HepG2 (cell line): ENCODE results near the gene SRBD1. TPM values are rescaled to one million over a fixed set of nuclear protein-coding genes. Genes with fewer than 3 reads are reported as not detected.
A peak's percentile ranks its signal among the peaks of the same experiment; 100 is the strongest.

Experiments used
- ARHGAP35 ChIP-seq: sonication (generic); formaldehyde crosslinking; IDR thresholded peaks from 2 replicates; pipeline ENCODE4 v1.9.0; 2022; ENCODE audit warnings: mild to moderate bottlenecking, inconsistent platforms, moderate library complexity, missing genetic modification reagents, borderline replicate concordance
- BORCS8-MEF2B ChIP-seq: sonication (generic); formaldehyde crosslinking; IDR thresholded peaks from 2 replicates; pipeline ENCODE4 v1.8.0; 2022; ENCODE audit warnings: mild to moderate bottlenecking, missing genetic modification reagents
- CEBPG ChIP-seq: IDR thresholded peaks from 2 replicates; pipeline ENCODE4 v1.6.1; 2016
- ETV6 ChIP-seq: sonication (generic); formaldehyde crosslinking; conservative IDR thresholded peaks from 2 replicates; pipeline ENCODE4 v1.4.0; 2020; ENCODE audit warnings: missing genetic modification reagents
- GATAD2A ChIP-seq: IDR thresholded peaks from 2 replicates; pipeline ENCODE4 v1.6.1; 2016
- POGZ ChIP-seq: sonication (generic); formaldehyde crosslinking; IDR thresholded peaks from 2 replicates; pipeline ENCODE4 v1.4.0; 2020; ENCODE audit warnings: mild to moderate bottlenecking, missing genetic modification reagents
- ZNF224 ChIP-seq: sonication (generic); formaldehyde crosslinking; IDR thresholded peaks from 2 replicates; pipeline ENCODE4 v1.5.0; 2020; ENCODE audit warnings: mild to moderate bottlenecking, missing genetic modification reagents
- ZNF468 ChIP-seq: sonication (generic); formaldehyde crosslinking; IDR thresholded peaks from 2 replicates; pipeline ENCODE4 v1.8.0; 2022; ENCODE audit warnings: mild to moderate bottlenecking, moderate library complexity, missing genetic modification reagents
- ZNF556 ChIP-seq: sonication (generic); formaldehyde crosslinking; IDR thresholded peaks from 2 replicates; pipeline ENCODE4 v1.4.0; 2020; ENCODE audit warnings: mild to moderate bottlenecking, missing genetic modification reagents, borderline replicate concordance
- ZNF563 ChIP-seq: sonication (generic); formaldehyde crosslinking; IDR thresholded peaks from 2 replicates; pipeline ENCODE4 v1.8.0; 2022; ENCODE audit warnings: mild to moderate bottlenecking, moderate library complexity, missing genetic modification reagents
- ZNF766 ChIP-seq: sonication (generic); formaldehyde crosslinking; IDR thresholded peaks from 2 replicates; pipeline ENCODE4 v1.5.0; 2020; ENCODE audit warnings: missing genetic modification reagents, borderline replicate concordance
- ZNF776 ChIP-seq: sonication (generic); formaldehyde crosslinking; IDR thresholded peaks from 2 replicates; pipeline ENCODE4 v1.4.0; 2020; ENCODE audit warnings: mild to moderate bottlenecking, missing genetic modification reagents
- polyA plus RNA-seq, 8 experiments: library from polyadenylated mRNA; depleted of rRNA in 3 of 8; stranded (reverse) in 7 of 8; unstranded in 1 of 8; fragments of >200 nt; fragmentation: Illumina TruSeq in 4 of 8; extraction: Trizol in 4 of 8; gene quantifications; 2 replicates each; pipeline versions ENCODE4 v1.2.1 to v1.2.3, GENCODE V29; 2011 to 2016; ENCODE audit warnings: low read depth in 4 of 8, missing spikeins in 1 of 8, mixed read lengths in 1 of 8; ENCODE audit not compliant: insufficient read depth in 1 of 8
- total RNA-seq, 5 experiments: library from RNA; depleted of rRNA; stranded (reverse); fragments of >200 nt; fragmentation: Illumina TruSeq; extraction: Trizol; gene quantifications; 2 replicates each; pipeline ENCODE4 v1.2.3, GENCODE V29; 2016; ENCODE audit warnings: low read depth in 1 of 5
- TF ChIP-seq, protein P1 (sequence below): sonication (generic); formaldehyde crosslinking; IDR thresholded peaks from 2 replicates; pipeline ENCODE4 v1.9.0; 2021; ENCODE audit warnings: missing genetic modification reagents, mild to moderate bottlenecking, borderline replicate concordance
- TF ChIP-seq, protein P2 (sequence below): sonication (generic); formaldehyde crosslinking; IDR thresholded peaks from 2 replicates; pipeline ENCODE4 v1.4.0; 2020; ENCODE audit warnings: missing genetic modification reagents
- TF ChIP-seq, protein P3 (sequence below): IDR thresholded peaks from 2 replicates; pipeline ENCODE4 v1.4.0; 2020; ENCODE audit warnings: mild to moderate bottlenecking, missing genetic modification reagents
- TF ChIP-seq, protein P4 (sequence below): sonication (generic); formaldehyde crosslinking; IDR thresholded peaks from 2 replicates; pipeline ENCODE4 v1.4.0; 2020; ENCODE audit warnings: missing genetic modification reagents, borderline replicate concordance

The SRBD1 gene
- total and polyA plus RNA-seq, 2 of the 13 experiments (the other 11 are each of a cell fraction or from before 2014, with no cell fraction given), result 3.2 to 23.9 TPM

DNA sequence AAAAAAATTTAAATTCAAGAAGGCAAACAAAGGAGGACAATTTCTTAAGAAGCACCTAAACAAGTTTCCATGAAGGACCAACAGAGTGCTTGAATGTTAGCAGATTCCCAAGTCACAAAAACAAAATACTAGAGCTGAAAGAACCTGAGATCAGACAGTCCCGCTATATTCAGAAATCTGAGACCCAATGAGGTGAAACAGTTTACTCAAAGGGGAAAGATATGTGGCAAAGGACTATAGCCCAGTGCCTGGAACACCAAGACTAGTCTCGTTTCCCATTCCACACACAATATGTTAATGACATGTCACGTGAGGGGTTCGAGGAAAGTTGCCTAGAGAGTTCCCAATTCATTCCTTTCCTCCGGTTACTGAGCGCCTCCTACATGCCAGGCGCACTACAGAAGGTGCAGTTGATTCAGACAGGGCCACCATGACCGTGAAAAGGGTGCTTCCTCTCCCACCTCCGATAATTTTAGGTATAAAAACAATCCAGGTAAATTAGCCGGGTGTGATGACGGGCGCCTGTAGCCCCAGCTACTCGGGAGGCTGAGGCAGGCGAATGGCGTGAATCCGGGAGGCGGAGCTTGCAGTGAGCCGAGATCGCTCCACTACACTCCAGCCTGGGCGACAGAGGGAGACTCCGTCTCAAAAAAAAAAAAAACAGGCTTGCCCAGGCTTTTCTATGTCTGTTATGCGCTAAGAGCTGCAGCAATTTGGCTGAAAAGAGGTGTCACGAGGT lies 617 bp downstream of the SRBD1 start (continued):
- TF ChIP-seq POGZ (CRISPR knock-in tag) (peak; percentile 60; the same call in 1 of the 2 replicates), ZNF766 (CRISPR knock-in tag) (0 out of 2 replicates have a peak, but pooled peaks have one; percentile 70), ZNF224 (CRISPR knock-in tag) (0 out of 2 replicates have a peak, but pooled peaks have one; percentile 11), BORCS8-MEF2B (CRISPR knock-in tag) (peak; percentile 30; the same call in 1 of the 2 replicates), GATAD2A (peak; percentile 41; the same call in 1 of the 2 replicates), ETV6 (CRISPR knock-in tag) (peak; percentile 68; the same call in 1 of the 2 replicates), ZNF468 (CRISPR knock-in tag) (no peak), ZNF563 (CRISPR knock-in tag) (0 out of 2 replicates have a peak, but pooled peaks have one; percentile 35), ZNF776 (CRISPR knock-in tag) (0 out of 2 replicates have a peak, but pooled peaks have one; percentile 26), ZNF556 (CRISPR knock-in tag) (peak; percentile 49; the same call in 1 of the 2 replicates), ARHGAP35 (CRISPR knock-in tag) (no peak), CEBPG (CRISPR knock-in tag) (peak; percentile 29)
- TF ChIP-seq, protein P1, sequence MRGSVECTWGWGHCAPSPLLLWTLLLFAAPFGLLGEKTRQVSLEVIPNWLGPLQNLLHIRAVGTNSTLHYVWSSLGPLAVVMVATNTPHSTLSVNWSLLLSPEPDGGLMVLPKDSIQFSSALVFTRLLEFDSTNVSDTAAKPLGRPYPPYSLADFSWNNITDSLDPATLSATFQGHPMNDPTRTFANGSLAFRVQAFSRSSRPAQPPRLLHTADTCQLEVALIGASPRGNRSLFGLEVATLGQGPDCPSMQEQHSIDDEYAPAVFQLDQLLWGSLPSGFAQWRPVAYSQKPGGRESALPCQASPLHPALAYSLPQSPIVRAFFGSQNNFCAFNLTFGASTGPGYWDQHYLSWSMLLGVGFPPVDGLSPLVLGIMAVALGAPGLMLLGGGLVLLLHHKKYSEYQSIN (CRISPR knock-in tag), result no peak
- TF ChIP-seq, protein P2, sequence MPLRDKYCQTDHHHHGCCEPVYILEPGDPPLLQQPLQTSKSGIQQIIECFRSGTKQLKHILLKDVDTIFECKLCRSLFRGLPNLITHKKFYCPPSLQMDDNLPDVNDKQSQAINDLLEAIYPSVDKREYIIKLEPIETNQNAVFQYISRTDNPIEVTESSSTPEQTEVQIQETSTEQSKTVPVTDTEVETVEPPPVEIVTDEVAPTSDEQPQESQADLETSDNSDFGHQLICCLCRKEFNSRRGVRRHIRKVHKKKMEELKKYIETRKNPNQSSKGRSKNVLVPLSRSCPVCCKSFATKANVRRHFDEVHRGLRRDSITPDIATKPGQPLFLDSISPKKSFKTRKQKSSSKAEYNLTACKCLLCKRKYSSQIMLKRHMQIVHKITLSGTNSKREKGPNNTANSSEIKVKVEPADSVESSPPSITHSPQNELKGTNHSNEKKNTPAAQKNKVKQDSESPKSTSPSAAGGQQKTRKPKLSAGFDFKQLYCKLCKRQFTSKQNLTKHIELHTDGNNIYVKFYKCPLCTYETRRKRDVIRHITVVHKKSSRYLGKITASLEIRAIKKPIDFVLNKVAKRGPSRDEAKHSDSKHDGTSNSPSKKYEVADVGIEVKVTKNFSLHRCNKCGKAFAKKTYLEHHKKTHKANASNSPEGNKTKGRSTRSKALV, result peak; percentile 65; the same call in 1 of the 2 replicates
- TF ChIP-seq, protein P3, sequence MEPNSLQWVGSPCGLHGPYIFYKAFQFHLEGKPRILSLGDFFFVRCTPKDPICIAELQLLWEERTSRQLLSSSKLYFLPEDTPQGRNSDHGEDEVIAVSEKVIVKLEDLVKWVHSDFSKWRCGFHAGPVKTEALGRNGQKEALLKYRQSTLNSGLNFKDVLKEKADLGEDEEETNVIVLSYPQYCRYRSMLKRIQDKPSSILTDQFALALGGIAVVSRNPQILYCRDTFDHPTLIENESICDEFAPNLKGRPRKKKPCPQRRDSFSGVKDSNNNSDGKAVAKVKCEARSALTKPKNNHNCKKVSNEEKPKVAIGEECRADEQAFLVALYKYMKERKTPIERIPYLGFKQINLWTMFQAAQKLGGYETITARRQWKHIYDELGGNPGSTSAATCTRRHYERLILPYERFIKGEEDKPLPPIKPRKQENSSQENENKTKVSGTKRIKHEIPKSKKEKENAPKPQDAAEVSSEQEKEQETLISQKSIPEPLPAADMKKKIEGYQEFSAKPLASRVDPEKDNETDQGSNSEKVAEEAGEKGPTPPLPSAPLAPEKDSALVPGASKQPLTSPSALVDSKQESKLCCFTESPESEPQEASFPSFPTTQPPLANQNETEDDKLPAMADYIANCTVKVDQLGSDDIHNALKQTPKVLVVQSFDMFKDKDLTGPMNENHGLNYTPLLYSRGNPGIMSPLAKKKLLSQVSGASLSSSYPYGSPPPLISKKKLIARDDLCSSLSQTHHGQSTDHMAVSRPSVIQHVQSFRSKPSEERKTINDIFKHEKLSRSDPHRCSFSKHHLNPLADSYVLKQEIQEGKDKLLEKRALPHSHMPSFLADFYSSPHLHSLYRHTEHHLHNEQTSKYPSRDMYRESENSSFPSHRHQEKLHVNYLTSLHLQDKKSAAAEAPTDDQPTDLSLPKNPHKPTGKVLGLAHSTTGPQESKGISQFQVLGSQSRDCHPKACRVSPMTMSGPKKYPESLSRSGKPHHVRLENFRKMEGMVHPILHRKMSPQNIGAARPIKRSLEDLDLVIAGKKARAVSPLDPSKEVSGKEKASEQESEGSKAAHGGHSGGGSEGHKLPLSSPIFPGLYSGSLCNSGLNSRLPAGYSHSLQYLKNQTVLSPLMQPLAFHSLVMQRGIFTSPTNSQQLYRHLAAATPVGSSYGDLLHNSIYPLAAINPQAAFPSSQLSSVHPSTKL (CRISPR knock-in tag), result 0 out of 2 replicates have a peak, but pooled peaks have one; percentile 12
- TF ChIP-seq, protein P4, sequence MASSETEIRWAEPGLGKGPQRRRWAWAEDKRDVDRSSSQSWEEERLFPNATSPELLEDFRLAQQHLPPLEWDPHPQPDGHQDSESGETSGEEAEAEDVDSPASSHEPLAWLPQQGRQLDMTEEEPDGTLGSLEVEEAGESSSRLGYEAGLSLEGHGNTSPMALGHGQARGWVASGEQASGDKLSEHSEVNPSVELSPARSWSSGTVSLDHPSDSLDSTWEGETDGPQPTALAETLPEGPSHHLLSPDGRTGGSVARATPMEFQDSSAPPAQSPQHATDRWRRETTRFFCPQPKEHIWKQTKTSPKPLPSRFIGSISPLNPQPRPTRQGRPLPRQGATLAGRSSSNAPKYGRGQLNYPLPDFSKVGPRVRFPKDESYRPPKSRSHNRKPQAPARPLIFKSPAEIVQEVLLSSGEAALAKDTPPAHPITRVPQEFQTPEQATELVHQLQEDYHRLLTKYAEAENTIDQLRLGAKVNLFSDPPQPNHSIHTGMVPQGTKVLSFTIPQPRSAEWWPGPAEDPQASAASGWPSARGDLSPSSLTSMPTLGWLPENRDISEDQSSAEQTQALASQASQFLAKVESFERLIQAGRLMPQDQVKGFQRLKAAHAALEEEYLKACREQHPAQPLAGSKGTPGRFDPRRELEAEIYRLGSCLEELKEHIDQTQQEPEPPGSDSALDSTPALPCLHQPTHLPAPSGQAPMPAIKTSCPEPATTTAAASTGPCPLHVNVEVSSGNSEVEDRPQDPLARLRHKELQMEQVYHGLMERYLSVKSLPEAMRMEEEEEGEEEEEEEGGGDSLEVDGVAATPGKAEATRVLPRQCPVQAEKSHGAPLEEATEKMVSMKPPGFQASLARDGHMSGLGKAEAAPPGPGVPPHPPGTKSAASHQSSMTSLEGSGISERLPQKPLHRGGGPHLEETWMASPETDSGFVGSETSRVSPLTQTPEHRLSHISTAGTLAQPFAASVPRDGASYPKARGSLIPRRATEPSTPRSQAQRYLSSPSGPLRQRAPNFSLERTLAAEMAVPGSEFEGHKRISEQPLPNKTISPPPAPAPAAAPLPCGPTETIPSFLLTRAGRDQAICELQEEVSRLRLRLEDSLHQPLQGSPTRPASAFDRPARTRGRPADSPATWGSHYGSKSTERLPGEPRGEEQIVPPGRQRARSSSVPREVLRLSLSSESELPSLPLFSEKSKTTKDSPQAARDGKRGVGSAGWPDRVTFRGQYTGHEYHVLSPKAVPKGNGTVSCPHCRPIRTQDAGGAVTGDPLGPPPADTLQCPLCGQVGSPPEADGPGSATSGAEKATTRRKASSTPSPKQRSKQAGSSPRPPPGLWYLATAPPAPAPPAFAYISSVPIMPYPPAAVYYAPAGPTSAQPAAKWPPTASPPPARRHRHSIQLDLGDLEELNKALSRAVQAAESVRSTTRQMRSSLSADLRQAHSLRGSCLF (CRISPR knock-in tag), result 0 out of 2 replicates have a peak, but pooled peaks have one; percentile 29
